ENCODE results near the gene TMEM14A.
"Not testable (repeated sequence)": the region's sequence is repeated elsewhere in the genome, so short reads cannot be mapped to it uniquely, and the experiment has no call there.

TMEM14A gene, protein sequence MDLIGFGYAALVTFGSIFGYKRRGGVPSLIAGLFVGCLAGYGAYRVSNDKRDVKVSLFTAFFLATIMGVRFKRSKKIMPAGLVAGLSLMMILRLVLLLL

DNA sequence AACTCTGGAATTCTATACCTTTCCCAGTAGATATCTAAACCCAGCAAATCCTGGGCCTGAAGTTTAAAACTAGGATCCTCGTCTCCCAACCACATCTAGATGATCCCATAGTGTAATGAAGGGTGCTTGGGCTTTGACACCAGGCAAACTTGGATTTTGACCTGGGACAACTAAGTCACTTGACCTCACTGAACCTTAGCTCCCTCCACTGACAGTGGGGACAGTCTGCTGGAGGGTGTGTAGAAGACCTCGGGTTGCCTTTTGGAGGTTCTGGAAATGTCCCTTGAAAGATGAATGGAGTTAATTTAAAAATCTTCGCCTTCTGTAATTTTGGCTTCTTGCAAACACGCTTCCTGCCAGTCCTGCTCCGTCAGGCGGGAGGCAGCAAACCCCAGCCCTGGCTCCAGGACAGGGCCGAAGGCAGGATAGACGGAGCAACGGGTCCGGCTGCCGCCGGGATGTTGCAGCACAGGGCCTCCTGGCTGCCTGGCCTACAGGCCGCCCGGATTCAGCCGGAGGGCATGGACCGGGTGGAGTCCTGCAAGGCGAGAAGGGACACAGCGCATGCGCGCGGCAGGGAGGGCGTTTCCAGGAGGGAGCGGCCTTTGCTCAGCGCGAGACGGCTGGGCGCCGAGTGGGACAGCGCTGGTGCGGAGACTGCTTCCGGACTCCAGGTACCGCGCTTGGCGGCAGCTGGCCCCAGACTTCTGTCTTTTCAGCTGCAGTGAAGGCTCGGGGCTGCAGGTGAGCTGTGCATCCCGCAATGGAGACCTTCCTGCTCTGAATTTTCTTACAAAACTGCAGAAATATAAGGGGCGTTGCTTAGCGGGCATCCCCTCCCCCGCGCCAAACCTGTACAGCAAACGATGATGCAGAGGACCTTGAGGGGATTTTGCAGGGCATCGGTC, at the start of gene TMEM14A:
Gene TMEM14A (plus strand): TSS at position 612 of the 908 bp plus-strand sequence. CDS start 5,990 bp downstream, outside the sequence.
- DNase-seq = peak; percentile 87 to 89

DNA sequence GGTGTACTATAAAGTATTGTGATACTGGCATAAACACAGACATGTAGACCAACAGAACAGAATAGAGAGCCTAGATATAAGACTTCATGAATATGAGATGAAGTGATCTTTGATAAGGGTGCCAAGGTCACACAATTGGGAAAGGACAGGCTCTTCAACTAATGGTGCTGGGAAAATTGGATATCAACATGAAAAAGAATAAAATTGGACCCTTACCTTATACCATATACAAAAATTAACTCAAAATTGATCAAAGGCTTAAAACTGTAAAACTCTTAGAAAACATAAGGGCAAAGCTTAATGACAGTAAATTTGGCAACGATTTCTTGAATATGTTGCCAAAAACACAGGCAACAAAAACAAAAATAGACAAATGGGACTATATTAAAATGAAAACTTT, 49.3 kb upstream of the TMEM14A start:
- no peak for DNase-seq

DNA sequence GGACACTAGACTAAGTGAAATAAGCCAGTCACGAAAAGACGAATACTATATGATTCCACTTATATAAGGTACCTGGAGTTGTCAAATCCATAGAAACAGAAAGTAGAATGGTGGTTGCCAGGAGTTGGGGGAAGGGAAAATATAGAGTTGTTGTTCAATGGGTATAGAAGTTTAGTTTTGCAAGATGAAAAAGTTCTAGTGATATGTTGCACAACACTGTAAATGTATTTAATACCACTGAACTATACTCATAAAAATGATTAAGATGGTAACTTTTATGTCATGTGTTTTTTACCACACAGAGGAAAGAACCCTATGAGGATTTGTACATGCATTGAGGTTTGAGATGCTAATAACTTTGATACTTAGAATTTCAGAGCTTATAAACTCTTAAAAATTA, 48.1 kb upstream of the TMEM14A start:
- no peak for DNase-seq

DNA sequence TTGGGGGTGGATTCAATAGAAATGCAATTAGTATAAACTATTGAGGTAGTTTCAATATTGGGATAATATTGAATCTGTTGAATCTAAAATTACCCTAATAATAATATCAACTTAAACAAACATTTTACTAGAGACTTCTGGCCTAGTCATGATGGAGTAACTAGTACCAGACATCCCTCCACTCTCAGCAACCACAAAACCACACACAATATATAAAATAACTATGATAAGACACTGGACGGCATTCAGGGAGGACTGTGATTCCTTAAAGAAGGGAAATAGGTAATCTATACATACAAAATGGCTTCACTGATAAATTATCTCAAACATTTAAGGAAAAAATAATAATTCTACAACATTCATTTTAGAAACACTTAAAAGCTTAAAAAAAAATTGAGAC, 38.9 kb upstream of the TMEM14A start:
- no peak for DNase-seq

DNA sequence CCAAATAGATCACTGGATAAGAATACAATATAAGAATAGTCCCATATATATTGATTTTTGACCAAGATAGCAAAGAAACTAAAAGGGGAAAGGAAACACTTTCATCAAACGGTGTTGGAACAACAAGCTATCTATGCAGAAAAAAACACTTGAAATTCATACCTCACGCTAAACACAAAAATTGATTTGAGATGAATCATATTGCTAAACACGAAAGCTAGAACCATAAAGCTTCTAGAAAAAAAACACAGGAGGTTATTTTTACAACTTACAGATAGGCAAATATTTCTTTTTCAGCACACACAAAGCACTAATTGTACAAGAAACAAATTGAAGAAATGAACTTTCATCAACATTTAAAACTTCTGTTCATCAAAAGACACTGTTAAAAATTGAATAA, 36.7 kb upstream of the TMEM14A start:
- no peak for DNase-seq

DNA sequence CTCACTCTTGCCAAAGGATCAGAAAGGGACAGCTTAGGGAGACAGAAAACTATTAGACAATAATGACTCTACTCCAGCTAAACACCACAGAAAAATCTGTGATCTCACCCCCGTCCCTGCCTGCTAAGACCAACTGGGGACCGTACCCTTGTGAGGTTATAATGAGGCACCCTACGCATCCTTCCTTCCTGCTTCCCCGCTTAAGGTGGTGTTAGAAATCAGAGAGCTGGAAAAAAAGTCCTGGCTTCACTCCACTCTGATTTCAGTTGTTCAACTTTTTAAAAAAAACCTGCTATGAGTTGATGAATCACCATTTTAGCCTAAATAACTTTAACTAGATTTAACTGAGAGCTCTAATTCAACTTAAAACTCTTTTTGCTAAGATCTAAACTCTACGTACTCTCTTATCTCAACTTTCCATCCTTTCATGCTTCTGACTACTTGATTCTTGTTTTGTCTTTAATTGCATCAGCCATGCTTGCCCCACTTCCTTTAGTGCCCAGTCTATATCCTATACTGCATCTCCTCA, 35.8 kb upstream of the TMEM14A start:
- DNase-seq = no peak

DNA sequence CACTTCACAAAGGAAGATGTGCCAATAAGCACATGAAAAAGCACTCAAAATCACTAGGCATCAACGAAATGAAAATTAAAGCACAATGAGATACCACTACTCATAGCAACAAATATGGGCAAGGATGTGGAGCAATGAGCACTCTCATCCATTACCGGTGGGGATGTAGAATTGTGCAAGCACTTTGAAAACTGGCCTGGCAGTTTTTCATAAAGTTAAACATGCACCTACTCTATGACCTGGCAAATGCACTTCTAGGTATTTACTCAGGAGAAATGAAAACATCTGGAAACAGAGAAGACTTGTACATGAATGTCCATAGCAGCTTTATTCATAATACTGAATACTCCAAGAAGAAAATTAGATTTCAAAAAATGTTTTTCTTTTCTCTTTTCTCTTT, 34.1 kb upstream of the TMEM14A start:
- DNase-seq = no peak

DNA sequence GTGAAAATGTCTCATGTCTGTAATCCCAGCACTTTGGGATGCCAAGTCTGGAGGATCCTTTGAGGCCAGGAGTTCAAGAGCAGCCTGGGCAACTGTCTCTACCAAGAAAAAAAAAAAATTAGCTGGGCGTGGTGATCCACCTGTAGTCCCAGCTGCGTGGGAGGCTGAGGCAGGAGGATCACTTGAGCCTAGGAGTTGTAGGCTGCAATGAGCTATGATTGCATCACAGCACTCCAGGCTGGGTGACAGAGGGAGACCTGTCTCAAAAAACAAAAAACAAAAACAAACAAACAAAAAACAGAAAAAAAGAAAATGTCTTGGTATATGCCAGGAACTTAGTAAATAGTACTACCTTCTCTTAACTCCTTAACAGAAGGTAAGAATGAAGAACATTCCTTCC, 31.4 kb upstream of the TMEM14A start:
- DNase-seq = no peak

DNA sequence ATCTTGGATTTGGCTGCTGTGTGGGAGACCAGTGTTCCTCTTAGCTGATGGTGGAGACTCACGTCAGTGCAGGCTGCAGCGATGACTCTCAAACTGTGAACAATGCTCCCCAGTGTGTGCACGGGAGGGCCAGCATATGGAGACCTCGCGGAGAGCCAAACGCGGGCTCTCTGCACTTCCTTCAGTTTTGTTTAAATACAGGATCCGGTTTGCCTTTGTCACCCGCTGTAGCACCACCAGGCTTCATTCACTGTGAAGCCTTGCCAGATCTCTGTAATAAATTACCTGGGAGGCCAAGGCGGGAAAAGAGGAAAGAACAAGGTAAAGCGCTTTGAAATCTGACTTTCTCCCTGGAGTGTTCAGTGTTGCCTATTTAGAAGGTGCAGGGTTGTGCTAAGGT, 30.7 kb upstream of the TMEM14A start:
- DNase-seq = no peak

DNA sequence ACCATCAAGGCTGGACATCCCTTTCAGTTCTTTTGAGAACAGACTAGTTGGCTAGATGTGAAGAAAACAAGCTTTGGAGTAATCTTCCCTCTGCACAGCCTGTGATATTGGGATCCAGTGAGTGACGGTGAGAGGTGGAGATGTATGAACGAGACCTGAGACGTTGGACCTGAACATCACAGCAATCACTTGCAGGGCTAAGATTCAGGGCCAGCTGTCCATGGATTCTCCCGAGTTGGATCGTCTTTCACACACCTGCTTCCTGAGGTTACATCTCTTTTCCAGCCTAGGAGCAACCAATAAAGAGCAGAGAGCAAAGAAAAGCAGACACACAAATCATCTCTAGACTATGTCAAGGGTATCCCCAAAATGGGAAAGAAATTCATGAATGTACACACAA, 30.0 kb upstream of the TMEM14A start:
- no peak for DNase-seq

DNA sequence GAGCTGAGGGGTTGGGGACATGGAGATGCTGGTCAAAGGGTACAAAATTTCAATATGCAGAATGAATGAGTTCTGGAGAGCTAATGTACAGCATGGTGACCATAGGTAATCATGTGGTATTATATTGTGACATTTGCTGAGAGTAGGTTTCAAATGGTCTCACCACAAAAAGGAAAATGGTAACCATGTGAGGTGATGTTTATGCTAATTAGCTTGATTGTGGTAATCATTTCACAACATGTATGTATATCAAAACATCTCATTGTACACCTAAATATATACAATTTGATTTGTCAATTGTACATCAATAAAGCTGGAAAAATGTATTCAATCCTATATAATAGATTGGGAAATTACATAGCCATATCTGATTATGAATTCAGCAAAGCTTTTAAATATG, 29.5 kb upstream of the TMEM14A start:
- DNase-seq = no peak

DNA sequence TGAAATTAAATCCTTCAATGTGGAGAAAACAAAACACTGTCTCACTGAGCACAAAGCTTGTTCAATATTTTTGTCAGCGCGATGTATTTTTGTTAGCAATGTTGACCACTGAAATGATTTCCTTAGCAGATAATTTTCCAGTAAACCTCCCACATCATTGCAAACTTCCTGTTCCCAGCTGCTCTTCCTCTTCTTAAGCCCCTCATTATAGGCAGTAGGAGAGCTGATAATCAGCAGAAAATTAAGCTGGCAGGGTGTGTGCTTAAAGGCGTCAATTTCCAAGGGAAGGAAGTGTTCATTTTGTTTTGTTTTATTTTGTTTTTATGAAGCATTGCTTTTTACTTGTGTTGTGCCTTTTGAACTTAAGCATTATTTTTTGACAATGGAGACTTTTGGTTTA, 29.1 kb upstream of the TMEM14A start:
- no peak for DNase-seq

DNA sequence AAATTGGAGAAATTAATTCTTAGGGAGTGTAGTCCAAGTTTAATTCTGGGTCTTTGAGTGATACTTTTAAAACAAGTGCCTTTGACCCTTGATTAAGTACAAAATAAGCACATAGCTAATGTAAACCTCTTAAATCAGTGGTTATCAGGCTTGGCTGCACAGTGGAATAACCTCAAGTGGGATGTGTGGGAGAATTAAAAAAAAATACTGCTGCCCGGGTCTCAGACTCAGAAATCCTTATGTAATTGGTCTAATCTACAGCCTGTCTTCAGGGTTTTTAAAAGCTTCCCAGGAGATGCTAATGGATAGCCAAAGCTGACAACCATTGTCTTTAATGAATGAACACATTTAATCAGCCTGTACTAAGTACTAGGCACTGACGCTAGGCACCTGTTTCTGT, 28.5 kb upstream of the TMEM14A start:
- no peak for DNase-seq

DNA sequence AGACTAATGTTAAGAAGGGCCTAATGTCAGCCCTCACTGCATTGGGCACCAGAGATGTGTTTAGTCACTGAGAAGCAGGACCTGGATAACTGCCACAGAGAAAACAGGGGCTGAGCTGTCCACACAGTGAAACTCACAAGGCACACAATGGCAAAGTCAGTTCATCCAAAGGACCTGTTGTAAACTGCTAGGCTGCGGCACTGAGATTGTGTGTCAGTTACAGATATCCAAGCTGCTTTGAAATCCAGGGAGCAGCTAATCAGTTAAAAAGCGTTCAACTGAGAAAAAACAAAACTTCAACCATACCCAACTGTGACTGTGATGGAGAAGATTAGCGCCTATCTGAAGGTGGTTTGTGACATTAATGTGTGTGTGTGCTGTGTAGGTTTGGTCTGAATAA, 27.8 kb upstream of the TMEM14A start:
- DNase-seq = no peak

DNA sequence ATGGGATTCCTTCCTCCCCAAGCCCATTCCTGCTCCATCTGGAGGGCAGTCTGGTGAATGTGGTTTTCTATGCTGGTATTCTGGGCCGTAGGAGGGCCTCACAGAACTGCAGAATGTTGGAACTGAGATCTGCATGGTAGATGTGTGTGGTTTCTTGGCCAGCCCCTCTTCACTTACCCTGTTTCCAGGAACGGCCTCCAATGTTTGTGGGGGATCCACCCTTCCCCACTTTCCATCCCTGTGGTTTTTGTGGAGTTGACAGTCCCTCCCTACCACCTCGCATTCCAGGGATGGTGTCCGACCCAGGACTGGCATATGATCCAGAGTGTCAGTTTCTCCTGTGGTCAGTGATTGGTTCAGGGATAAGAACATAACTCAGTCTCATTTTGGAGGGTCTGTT, 26.7 kb upstream of the TMEM14A start:
- DNase-seq = no peak

DNA sequence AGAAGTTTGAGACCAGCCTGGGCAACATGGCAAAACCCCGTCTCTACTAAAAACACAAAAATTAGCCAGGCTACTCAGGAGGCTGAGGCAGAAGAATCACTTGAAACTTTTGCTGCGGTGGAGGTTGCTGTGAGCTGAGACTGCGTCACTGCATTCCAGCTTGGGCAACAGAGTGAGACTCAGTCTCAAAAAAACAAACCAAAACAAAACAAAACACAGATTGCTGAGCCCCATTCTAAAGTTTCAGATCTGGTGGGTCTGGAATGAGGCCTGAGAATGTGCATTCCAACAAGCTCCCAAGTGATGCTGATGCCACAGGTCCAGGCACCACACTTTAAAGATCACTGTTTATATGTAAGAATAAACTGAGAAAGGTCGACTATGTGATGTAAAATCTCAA, 24.9 kb upstream of the TMEM14A start:
- no peak for DNase-seq

DNA sequence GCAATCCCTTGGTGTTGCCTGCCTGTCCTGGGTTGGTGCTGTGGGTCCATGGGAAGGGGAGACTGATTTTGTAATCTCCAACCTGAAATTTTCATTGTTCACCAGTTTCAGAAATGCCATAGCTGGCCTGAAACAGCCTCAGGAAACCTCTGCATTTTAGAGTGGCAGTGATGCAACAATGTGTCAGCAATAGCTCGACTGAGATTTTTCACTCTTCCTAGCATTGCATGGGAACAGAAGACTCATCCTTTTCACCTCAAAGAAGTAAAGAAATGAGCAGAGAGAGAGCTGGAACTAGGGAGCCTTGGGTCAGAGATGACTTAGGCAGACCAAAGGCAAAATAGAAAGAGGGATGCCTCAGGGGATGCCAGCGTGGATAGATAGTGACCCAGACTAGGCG, 23.7 kb upstream of the TMEM14A start:
- DNase-seq = no peak

DNA sequence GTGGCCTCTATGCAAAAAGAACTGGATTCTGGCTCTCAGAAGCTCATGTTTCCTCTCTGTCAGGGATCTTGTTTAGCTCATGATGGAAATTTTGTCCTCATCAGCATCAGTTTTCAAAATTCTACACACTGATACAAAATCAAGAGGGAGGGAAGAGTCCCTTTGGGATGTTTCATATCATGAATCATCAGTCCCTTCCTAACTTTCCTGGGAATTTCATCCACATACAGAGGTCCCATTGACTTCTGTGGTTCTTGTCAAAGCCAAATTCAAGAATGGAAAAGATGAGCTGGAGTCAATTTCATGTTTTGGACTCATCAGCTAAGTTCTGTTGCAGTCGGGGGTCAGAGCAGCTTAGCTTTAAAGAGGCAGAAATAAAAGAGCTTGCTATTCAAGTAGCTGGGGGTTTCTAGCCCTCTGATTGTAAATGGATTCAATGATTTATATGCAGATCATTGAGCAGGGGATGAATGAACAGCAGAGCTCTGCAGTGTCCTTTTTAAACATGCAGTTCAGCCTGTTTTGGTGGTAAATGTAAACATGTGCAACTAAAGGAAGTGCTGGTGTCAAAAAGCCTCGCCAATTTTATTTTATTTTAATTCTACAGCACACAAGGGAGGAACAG, 21.3 kb upstream of the TMEM14A start:
- DNase-seq = no peak

DNA sequence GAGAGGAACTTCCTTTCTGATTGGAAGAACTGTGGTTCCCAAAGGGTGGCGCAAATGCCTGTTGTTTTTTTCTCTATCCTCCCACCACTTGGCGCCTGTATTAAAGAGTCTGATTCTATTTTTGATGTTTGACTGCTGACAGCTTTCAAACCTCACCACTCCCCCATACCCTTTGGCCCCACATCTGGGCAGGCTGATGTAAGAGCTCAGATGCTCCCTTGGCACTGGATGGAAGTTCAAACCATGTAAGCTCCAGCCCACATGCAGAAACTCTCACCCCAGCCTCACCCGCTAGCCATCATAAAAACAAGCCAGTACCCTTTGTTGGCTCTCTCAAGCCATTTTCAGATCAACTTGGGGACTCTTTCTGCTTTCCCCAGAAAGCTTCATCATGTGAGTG, 20.0 kb upstream of the TMEM14A start:
- DNase-seq = no peak

DNA sequence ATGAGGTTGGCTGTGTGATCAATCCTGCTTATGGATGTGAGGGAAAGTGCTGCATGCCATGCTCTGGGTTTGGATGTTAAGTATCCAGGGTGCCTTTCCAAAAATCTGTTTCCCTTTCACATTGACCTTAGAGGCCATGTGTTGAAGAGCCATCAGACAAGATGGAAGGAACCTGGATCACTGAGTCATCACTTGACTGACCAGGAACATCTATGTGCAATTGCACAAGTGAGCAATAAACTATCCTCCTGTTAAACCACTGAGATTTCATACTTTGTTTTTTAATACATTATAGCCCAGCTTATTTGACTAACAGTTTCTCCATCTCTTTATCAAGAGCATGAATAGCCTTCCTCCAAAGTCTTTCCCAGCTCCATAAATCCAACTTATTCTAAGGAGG, 17.8 kb upstream of the TMEM14A start:
- DNase-seq = no peak

DNA sequence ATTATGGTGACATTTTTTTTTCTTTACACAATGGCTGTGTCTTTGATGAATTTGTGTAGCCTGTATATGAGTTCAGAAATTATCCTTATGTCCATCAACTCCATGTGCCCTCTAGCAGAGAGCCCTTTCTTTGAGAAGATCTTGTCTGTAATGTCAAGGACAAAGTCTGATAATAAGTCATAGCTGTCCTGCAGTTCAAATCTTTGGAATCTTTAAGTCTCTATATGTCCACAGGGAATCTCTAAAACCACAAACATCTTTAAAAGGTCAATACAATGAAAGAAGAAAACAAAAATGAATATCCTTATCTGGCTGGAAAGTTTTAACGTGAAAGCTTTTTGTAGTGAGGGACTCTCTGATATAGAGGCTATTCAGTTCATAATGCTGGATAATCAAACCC, 16.9 kb upstream of the TMEM14A start:
- DNase-seq = no peak

DNA sequence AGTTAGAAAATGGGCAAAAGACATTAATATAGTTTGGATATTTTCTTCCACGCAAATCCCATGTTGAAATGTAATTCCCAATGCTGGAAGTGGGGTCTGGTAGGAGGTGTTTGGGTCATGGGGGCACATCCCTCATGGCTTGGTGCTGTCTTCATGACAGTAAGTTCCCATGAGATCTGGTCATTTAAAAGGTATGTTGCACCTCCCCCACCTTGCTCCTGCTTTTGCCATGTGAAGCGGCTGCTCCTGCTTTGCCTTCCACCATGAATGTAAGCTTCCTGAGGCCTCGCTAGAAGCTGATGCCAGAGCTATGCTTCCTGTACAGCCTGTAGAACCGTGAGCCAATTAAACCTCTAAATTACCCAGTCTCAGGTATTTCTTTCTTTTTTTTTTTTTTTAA, 16.3 kb upstream of the TMEM14A start:
- DNase-seq = no peak

DNA sequence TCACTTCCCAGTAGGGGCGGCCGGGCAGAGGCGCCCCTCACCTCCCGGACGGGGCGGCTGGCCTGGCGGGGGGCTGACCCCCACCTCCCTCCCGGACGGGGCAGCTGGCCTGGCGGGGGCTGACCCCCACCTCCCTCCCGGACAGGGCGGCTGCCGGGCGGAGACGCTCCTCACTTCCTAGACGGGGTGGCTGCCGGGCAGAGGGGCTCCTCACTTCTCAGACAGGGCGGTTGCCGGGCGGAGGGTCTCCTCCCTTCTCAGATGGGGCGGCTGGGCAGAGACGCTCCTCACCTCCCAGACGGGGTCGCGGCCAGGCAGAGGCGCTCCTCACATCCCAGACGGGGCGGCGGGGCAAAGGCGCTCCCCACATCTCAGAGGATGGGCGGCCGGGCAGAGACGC, 15.0 kb upstream of the TMEM14A start:
- DNase-seq = not testable (repeated sequence)

DNA sequence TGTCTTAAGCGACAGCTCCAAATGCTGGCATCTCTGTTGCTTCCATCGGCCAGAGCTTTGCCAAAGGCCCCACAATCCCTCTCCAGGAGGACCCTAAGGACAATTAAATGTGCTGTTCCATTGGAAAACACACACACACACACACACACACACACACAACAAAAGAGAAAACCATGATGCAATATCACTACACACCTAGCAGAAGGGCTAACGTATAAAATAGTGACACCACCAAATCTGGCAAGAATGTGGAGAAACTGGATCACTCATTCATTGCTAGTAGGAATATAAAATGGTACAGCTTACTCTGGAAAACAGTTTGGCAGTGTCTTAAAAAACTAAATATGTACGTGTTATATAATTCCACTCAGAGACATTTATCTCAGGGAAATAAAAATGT, 13.0 kb upstream of the TMEM14A start:
- no peak for DNase-seq

Data from activated CD4-positive, alpha-beta T cell treated with anti-CD3 and anti-CD28 coated beads for 4 hours (primary cell).